Common myeloid progenitor, CD34-positive (primary cell): ENCODE results near the gene DDX41.

Source experiments
- CTCF ChIA-PET: fragments of 350-600 bp; sonication (Branson Sonifier 250); formaldehyde crosslinking; loops from one replicate; lab custom pipeline; 2021; ENCODE audit warnings: antibody characterized with exemption; lab: Charles Lee
- POLR2A ChIA-PET: fragments of 350-600 bp; sonication (Branson Sonifier 250); formaldehyde crosslinking; loops from one replicate; lab custom pipeline; 2021; ENCODE audit warnings: antibody characterized with exemption; lab: Charles Lee
- DNase-seq, 3 donors: peaks; one replicate each; pipeline versions ENCODE4 v3.0.0 to v3.0.0-alpha.2; 2013
- H3K27ac ChIP-seq, 2 experiments: 1 replicate in 1 of 2; 2 replicates in 1 of 2; pipeline ENCODE4 v1.7.0; 2013; ENCODE audit warnings: inconsistent platforms in 2 of 2, low read length in 2 of 2, mild to moderate bottlenecking in 2 of 2, low read depth in 1 of 2, moderate library complexity in 1 of 2; ENCODE audit not compliant: severe bottlenecking in 2 of 2, insufficient read depth in 1 of 2, poor library complexity in 1 of 2
- H3K27me3 ChIP-seq, 5 experiments: replicated peaks in 2 of 5; 1 replicate in 3 of 5; 2 replicates in 2 of 5; pipeline versions ENCODE4 v1.6.1 to v1.7.0; 2013; ENCODE audit warnings: low read length in 4 of 5, mild to moderate bottlenecking in 2 of 5, moderate library complexity in 2 of 5, inconsistent platforms in 1 of 5; ENCODE audit not compliant: insufficient read depth in 5 of 5, control insufficient read depth in 4 of 5
- H3K36me3 ChIP-seq, 4 experiments: 1 replicate in 2 of 4; 2 replicates in 2 of 4; pipeline versions ENCODE4 v1.6.1 to v1.7.0; 2013; ENCODE audit warnings: low read length in 3 of 4, control low read depth in 1 of 4, mild to moderate bottlenecking in 1 of 4; ENCODE audit not compliant: control insufficient read depth in 4 of 4, insufficient read depth in 4 of 4
- H3K4me1 ChIP-seq, 4 experiments: 1 replicate in 3 of 4; 2 replicates in 1 of 4; pipeline versions ENCODE4 v1.6.1 to v1.7.1; 2013; ENCODE audit warnings: low read length in 3 of 4, mild to moderate bottlenecking in 3 of 4, control low read depth in 1 of 4, inconsistent platforms in 1 of 4, moderate library complexity in 1 of 4; ENCODE audit not compliant: control insufficient read depth in 4 of 4, insufficient read depth in 4 of 4; ENCODE audit errors: control extremely low read depth in 1 of 4
- H3K4me3 ChIP-seq, 7 experiments: 1 replicate in 4 of 7; 2 replicates in 3 of 7; pipeline versions ENCODE4 v1.5.1 to v1.7.0; 2013; ENCODE audit warnings: mild to moderate bottlenecking in 7 of 7, low read length in 6 of 7, moderate library complexity in 6 of 7, inconsistent platforms in 2 of 7, low read depth in 2 of 7, control low read depth in 1 of 7; ENCODE audit not compliant: insufficient read depth in 4 of 7, control insufficient read depth in 1 of 7; ENCODE audit errors: extremely low read depth in 1 of 7
- H3K9me3 ChIP-seq, 5 experiments: 1 replicate in 4 of 5; 2 replicates in 1 of 5; pipeline versions ENCODE4 v1.6.1 to v1.7.1; 2013; ENCODE audit warnings: low read length in 4 of 5, mild to moderate bottlenecking in 2 of 5, inconsistent platforms in 1 of 5, low read depth in 1 of 5, moderate library complexity in 1 of 5; ENCODE audit not compliant: control insufficient read depth in 4 of 5, insufficient read depth in 2 of 5; ENCODE audit errors: control extremely low read depth in 1 of 5
- WGBS: methylation state at CpG from one replicate; pipeline ENCODE4 v1.1.5; 2013; ENCODE audit not compliant: insufficient coverage; 5-methylcytosine and 5-hydroxymethylcytosine counted together

The DDX41 gene

GRCh38 chr5:177496070-177496726 is 20.6 kb downstream of the DDX41 start:
- POLR2A ChIA-PET = interaction anchor here (1.2 to 2.3 kb wide), 3 partner anchors 17 to 41 kb away, joined by 5 to 12 read pairs (median 5); no protein-coding TSS in a partner anchor

GRCh38 chr5:177495243-177496060 is 21.3 kb downstream of the DDX41 start:
- H3K36me3 ChIP-seq = peaks cover 0 to 17% (median 7%) of the 10 kb centered on the region in 4 experiments
- H3K27ac ChIP-seq = peak overlapping the region in 1 of 2 experiments; percentile 64
- peaks cover 0 to 5% (median 0%) of the 10 kb centered on the region in 5 experiments for H3K27me3 ChIP-seq
- H3K4me3 ChIP-seq = peak overlapping the region in 1 of 7 experiments; percentile 78
- DNase-seq = peak in 1 of 3 donors; percentile 30
- WGBS = 77% methylated on average over 13 of the region's 14 CpGs
- ChIA-PET POLR2A (interaction anchor here (1.4 kb wide), 1 partner anchor 16 kb away, joined by 5 read pairs; no protein-coding TSS in a partner anchor), CTCF (interaction anchor here (1.0 to 18.3 kb wide), 10 partner anchors 10 to 113 kb away, joined by 3 to 206 read pairs (median 5); partner anchors contain the start of gene DOK3)
- peaks cover 2 to 54% (median 46%) of the 10 kb centered on the region in 4 experiments for H3K4me1 ChIP-seq
- H3K9me3 ChIP-seq = no peaks in the 10 kb centered on the region

More at GRCh38 chr5:177496070-177496726, 20.6 kb downstream of the DDX41 start:
- Histone ChIP-seq H3K36me3 (peaks cover 0 to 10% (median 3%) of the 10 kb centered on the region in 4 experiments), H3K9me3 (no peaks in the 10 kb centered on the region), H3K4me1 (peaks cover 2 to 60% (median 50%) of the 10 kb centered on the region in 4 experiments), H3K27ac (peak overlapping the region in 1 of 2 experiments; percentile 64), H3K27me3 (peaks cover 0 to 5% (median 0%) of the 10 kb centered on the region in 5 experiments), H3K4me3 (peak overlapping the region in 4 of 7 experiments; percentile 61 to 78 (median 73))
- CTCF ChIA-PET = interaction anchor here (1.0 to 18.3 kb wide), 13 partner anchors 10 to 187 kb away, joined by 3 to 206 read pairs (median 5); partner anchors contain the start of gene DOK3
- WGBS = 71% methylated on average over 8 of the region's 12 CpGs
- DNase-seq = no peak

- POLR2A ChIA-PET = interaction anchor here (1.4 kb wide), 1 partner anchor 16 kb away, joined by 5 read pairs; no protein-coding TSS in a partner anchor
- peaks cover 2 to 54% (median 46%) of the 10 kb centered on the region in 4 experiments for H3K4me1 ChIP-seq
- H3K27me3 ChIP-seq = peaks cover 0 to 5% (median 0%) of the 10 kb centered on the region in 5 experiments
- peak in 2 of 3 donors; percentile 87 for DNase-seq
- peak overlapping the region in 1 of 2 experiments; percentile 46 for H3K27ac ChIP-seq
- H3K36me3 ChIP-seq = peaks cover 0 to 26% (median 10%) of the 10 kb centered on the region in 4 experiments
- no peaks in the 10 kb centered on the region for H3K9me3 ChIP-seq
- H3K4me3 ChIP-seq = peak overlapping the region in 1 of 7 experiments; percentile 8
- CTCF ChIA-PET = interaction anchor here (0.8 to 18.3 kb wide), 11 partner anchors 11 to 133 kb away, joined by 3 to 206 read pairs (median 5); partner anchors contain the start of gene DOK3
- 72% methylated on average over 7 of the region's 11 CpGs for WGBS
These were observed 22.2 kb downstream of the DDX41 start for GRCh38 chr5:177494346-177495195.

GRCh38 chr5:177493795-177494345 is 22.9 kb downstream of the DDX41 start:
- Histone ChIP-seq H3K4me3 (no peak overlapping the region), H3K36me3 (peaks cover 0 to 33% (median 10%) of the 10 kb centered on the region in 4 experiments), H3K27me3 (peaks cover 0 to 5% (median 0%) of the 10 kb centered on the region in 5 experiments), H3K4me1 (peaks cover 2 to 53% (median 46%) of the 10 kb centered on the region in 4 experiments), H3K27ac (peak overlapping the region in 1 of 2 experiments; percentile 46), H3K9me3 (no peaks in the 10 kb centered on the region)
- CTCF ChIA-PET = interaction anchor here (0.8 to 18.3 kb wide), 13 partner anchors 12 to 132 kb away, joined by 3 to 206 read pairs (median 4); partner anchors contain the start of gene DOK3
- 100% methylated on average over 4 of the region's 5 CpGs for whole genome bisulfite sequencing
- POLR2A ChIA-PET = no interaction called here
- no peak for DNase-seq

- ChIA-PET CTCF (interaction anchor here (1.1 to 18.3 kb wide), 10 partner anchors 12 to 183 kb away, joined by 3 to 206 read pairs (median 4); partner anchors contain the start of gene DOK3), POLR2A (no interaction called here)
- 91% methylated on average over 4 of the region's 7 CpGs for WGBS
- Histone ChIP-seq H3K9me3 (no peaks in the 10 kb centered on the region), H3K36me3 (peaks cover 4 to 41% (median 13%) of the 10 kb centered on the region in 4 experiments), H3K4me3 (no peak overlapping the region), H3K4me1 (peaks cover 2 to 43% (median 38%) of the 10 kb centered on the region in 4 experiments), H3K27ac (no peak overlapping the region), H3K27me3 (peaks cover 0 to under 1% (median 0%) of the 10 kb centered on the region in 5 experiments)
- no peak for DNase-seq
These were observed 23.9 kb downstream of the DDX41 start for GRCh38 chr5:177492841-177493240.
